Endothelial cell (in vitro differentiated cells): ENCODE measurements around the gene LAMTOR1. TPM values are rescaled to one million over a fixed set of nuclear protein-coding genes. Genes with fewer than 3 reads are reported as not detected.

ENCODE experiments used
- DNase-seq: peaks from one replicate; pipeline ENCODE4 v3.0.0; 2021; ENCODE audit warnings: low spot score
- H3K27ac Mint-ChIP-seq: one replicate; pipeline ENCODE4 v1.8.0; 2021; ENCODE audit warnings: mixed read lengths, inconsistent platforms; ENCODE audit not compliant: unreplicated experiment
- H3K27me3 Mint-ChIP-seq: one replicate; pipeline ENCODE4 v1.8.0; 2021; ENCODE audit warnings: mild to moderate bottlenecking, moderate library complexity, mixed read lengths, inconsistent platforms; ENCODE audit not compliant: unreplicated experiment
- H3K36me3 Mint-ChIP-seq: one replicate; pipeline ENCODE4 v1.8.0; 2021; ENCODE audit warnings: mild to moderate bottlenecking, low read depth, mixed read lengths, inconsistent platforms; ENCODE audit not compliant: unreplicated experiment
- H3K4me1 Mint-ChIP-seq: one replicate; pipeline ENCODE4 v1.8.0; 2021; ENCODE audit warnings: mild to moderate bottlenecking, mixed read lengths, inconsistent platforms; ENCODE audit not compliant: unreplicated experiment
- H3K4me3 Mint-ChIP-seq: one replicate; pipeline ENCODE4 v1.8.0; 2021; ENCODE audit warnings: mild to moderate bottlenecking, mixed read lengths, inconsistent platforms; ENCODE audit not compliant: unreplicated experiment
- H3K9me3 Mint-ChIP-seq: one replicate; pipeline ENCODE4 v1.8.0; 2021; ENCODE audit warnings: mixed read lengths, inconsistent platforms; ENCODE audit not compliant: unreplicated experiment
- total RNA-seq: library from RNA; stranded (reverse); fragmentation: NEBNext Ultra II Directional; extraction: Animal tissue kit (Norgen Biotek cat#: 25700); gene quantifications from one replicate; pipeline ENCODE4 v1.2.1, GENCODE V29; 2021; ENCODE audit not compliant: unreplicated experiment
- TF ChIP-seq, protein P1 (sequence below): fragments of 200-600 bp; sonication (generic); IDR thresholded peaks from one replicate; pipeline ENCODE4 v1.5.0; 2021; ENCODE audit warnings: antibody characterized with exemption; ENCODE audit not compliant: unreplicated experiment

LAMTOR1 gene
- total RNA-seq, 1 donor from 2014 or later: 105 TPM

DNA sequence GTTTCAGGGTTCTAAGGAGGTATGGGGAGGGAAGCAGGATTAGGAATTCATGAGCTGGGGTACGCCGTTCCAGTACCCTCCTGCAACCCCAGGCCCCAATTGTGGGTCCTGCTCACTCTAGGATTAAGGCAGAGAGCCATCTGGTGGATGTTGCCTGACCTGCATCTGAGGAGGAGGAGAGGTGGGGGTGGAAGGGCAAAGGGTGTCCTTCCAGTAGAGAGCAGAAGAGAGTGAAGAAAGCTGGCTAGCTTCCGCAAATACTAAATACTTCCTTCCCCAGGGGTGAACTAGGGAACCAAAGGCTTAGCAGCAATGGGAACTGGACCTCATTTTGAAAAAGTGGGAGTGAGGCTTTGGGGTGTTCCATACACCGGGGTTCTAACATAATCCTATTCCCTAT lies 11.8 kb downstream of the LAMTOR1 start:
- Mint-ChIP-seq H3K4me3 (no peak overlapping the region), H3K9me3 (no peaks in the 10 kb centered on the region), H3K4me1 (peaks cover 19% of the 10 kb centered on the region), H3K27me3 (peaks cover 2% of the 10 kb centered on the region), H3K27ac (peak overlapping the region; percentile 30), H3K36me3 (no peaks in the 10 kb centered on the region)
- TF ChIP-seq, protein P1, sequence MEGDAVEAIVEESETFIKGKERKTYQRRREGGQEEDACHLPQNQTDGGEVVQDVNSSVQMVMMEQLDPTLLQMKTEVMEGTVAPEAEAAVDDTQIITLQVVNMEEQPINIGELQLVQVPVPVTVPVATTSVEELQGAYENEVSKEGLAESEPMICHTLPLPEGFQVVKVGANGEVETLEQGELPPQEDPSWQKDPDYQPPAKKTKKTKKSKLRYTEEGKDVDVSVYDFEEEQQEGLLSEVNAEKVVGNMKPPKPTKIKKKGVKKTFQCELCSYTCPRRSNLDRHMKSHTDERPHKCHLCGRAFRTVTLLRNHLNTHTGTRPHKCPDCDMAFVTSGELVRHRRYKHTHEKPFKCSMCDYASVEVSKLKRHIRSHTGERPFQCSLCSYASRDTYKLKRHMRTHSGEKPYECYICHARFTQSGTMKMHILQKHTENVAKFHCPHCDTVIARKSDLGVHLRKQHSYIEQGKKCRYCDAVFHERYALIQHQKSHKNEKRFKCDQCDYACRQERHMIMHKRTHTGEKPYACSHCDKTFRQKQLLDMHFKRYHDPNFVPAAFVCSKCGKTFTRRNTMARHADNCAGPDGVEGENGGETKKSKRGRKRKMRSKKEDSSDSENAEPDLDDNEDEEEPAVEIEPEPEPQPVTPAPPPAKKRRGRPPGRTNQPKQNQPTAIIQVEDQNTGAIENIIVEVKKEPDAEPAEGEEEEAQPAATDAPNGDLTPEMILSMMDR: peak; percentile 44
- peak; percentile 84 for DNase-seq

DNA sequence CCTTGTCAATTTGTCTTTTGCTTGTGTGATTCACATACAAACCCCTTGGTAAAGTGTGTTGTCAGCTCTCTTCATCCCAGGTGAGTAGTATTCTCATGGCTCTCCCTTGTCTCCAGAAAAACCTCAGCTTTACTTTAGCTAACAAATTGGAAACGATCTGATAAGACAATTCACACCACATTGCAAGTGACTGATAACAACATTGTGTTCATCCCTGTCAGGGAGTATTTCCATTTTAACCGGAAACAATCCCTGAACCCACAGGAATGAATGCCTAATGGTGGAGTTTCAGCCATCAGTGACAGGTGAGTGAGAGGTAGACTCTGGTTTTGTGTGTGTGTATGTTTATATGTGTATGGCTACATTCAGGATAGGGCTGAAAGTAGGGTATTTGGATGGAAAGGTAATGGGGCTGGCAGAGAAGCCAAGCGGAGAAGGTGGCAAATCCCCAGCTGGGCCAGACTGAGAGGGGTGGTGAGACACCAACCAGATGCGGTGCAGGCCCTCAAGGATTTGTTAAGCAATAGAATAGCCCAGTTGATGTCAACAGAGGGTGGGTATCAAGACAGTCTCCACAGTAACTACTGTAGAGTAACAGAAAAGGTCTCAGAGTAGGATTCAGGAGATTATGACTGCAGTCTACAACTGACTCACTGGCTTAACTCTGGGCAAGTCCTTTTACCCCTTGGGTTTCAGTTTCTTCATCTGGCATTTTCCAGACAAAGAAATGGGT lies 14.9 kb downstream of the LAMTOR1 start:
- Mint-ChIP-seq H3K27ac (peak overlapping the region; percentile 6), H3K4me1 (peaks cover 19% of the 10 kb centered on the region), H3K9me3 (no peaks in the 10 kb centered on the region), H3K27me3 (peaks cover 2% of the 10 kb centered on the region), H3K4me3 (no peak overlapping the region), H3K36me3 (no peaks in the 10 kb centered on the region)
- TF ChIP-seq, protein P1: no peak
- no peak for DNase-seq

- Mint-ChIP-seq H3K27ac (no peak overlapping the region), H3K4me1 (peaks cover 21% of the 10 kb centered on the region), H3K4me3 (no peak overlapping the region), H3K9me3 (no peaks in the 10 kb centered on the region), H3K27me3 (peaks cover 7% of the 10 kb centered on the region), H3K36me3 (peaks cover 2% of the 10 kb centered on the region)
- TF ChIP-seq, protein P1: no peak
- DNase-seq: no peak
These were observed 17.3 kb downstream of the LAMTOR1 start for GRCh38 chr11:72085621-72086351.

- Mint-ChIP-seq H3K9me3 (no peaks in the 10 kb centered on the region), H3K27me3 (peaks cover 8% of the 10 kb centered on the region), H3K4me1 (peaks cover 22% of the 10 kb centered on the region), H3K36me3 (peaks cover 4% of the 10 kb centered on the region), H3K4me3 (no peak overlapping the region), H3K27ac (no peak overlapping the region)
- no peak for DNase-seq
- TF ChIP-seq, protein P1: no peak
These were observed 18.1 kb downstream of the LAMTOR1 start for GRCh38 chr11:72084965-72085364.

DNA sequence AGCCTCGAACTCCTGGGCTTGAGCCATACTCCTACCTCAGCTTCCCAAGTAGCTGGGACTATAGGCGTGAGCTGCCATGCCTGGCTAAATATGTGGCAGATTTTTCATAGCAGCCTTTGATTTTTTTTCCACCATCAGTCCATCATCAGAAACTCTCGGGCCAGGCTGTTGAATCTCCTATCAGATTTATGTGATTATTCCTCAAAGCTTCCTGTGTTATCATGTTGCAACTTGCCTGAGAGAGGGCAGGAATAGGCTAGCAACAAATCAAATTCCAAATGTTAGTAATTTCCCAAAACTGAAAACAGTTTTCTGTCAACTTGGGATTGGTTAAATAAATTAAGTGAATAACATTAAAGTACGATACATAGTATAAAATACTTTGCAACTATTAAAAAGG lies 19.0 kb downstream of the LAMTOR1 start:
- H3K27ac Mint-ChIP-seq: no peak overlapping the region
- H3K27me3 Mint-ChIP-seq: peaks cover 10% of the 10 kb centered on the region
- H3K9me3 Mint-ChIP-seq: no peaks in the 10 kb centered on the region
- TF ChIP-seq, protein P1: no peak
- peaks cover 25% of the 10 kb centered on the region for H3K4me1 Mint-ChIP-seq
- DNase-seq: no peak
- peaks cover 4% of the 10 kb centered on the region for H3K36me3 Mint-ChIP-seq
- H3K4me3 Mint-ChIP-seq: no peak overlapping the region
